ENCODE data around the gene RBL1. TPM values are rescaled to one million over a fixed set of nuclear protein-coding genes. Genes with fewer than 3 reads are reported as not detected.
A peak's percentile ranks its signal among the peaks of the same experiment; 100 is the strongest.
"Not testable (repeated sequence)": the region's sequence is repeated elsewhere in the genome, so short reads cannot be mapped to it uniquely, and the experiment has no call there.

Gene RBL1
- total RNA-seq, 2 experiments from 2014 or later, result 48.9 to 53.9 TPM

DNA sequence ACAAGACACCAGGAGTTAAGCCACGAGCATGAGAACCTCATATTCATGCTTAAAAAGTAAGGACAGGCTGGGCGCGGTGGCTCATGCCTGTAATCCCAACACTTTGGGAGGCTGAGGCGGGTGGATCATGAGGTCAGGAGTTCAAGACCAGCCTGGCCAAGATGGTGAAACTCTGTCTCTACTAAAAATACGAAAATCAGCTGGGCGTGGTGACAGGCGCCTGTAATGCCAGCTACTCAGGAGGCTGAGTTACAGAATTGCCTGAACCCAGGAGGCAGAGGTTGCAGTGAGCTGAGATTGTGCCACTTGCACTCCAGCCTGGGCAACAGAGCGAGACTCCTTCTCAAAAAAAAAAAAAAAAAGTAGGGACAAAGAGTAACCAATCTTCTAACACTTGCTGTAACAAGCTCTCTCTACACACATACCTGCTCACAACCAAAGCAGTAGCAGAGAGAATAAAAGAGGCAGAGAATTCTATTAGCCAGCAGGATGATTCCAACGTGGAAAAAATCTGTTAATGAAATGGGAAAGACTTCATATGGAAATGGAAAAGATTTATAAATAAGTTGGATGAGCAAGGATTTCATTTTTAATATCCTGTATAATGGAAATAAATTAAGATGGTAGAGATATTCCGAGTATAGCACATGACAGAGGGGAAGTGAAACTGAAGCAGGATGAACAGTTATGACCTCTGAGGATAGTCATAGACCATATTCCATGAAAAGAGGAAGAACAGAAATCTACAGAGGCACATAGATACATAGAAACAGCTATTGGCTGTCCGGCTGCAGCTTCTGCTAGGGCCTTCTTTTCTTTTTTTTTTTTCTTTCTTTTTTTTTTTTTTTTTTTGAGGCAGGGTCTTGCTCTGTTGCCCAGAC is 90.5 kb downstream of the RBL1 start:
- ChIA-PET POLR2A (interaction anchor here (0.6 kb wide), 1 partner anchor 541 kb away, joined by 3 read pairs; no protein-coding TSS in a partner anchor), CTCF (interaction anchor here (0.6 to 0.7 kb wide), 3 partner anchors 57 to 1527 kb away, joined by 3 to 4 read pairs (median 3); partner anchors contain the start of gene RPN2)
- not testable (repeated sequence) for H3K27me3 Mint-ChIP-seq, H3K4me3 Mint-ChIP-seq, DNase-seq, H3K9me3 Mint-ChIP-seq
- H3K4me1 Mint-ChIP-seq, result peaks cover 38% of the 10 kb centered on the region
- H3K36me3 Mint-ChIP-seq (ENCODE audit: low read depth), result peaks cover 28% of the 10 kb centered on the region
- H3K27ac Mint-ChIP-seq, result peak overlapping the region; percentile 71

DNA sequence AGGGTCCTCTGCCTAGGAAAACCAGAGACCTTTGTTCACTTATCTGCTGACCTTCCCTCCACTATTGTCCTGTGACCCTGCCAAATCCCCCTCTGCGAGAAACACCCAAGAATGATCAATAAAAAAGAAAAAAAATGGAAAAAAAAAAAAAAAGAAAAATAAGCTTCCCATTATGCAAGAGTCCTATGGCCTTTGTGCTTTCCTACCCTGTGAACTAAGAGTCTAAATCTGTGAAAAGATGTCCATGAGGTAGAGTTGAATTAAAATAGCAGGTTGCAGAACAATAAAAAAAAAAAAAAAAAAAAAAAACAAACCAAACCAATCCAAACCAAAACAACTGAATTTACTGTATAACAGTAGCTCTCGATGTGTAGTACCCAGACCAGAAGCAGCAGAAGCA is 94.2 kb downstream of the RBL1 start:
- POLR2A ChIA-PET, H3K27me3 Mint-ChIP-seq, H3K27ac Mint-ChIP-seq, DNase-seq, H3K9me3 Mint-ChIP-seq, H3K4me3 Mint-ChIP-seq: not testable (repeated sequence)
- Mint-ChIP-seq H3K4me1 (peaks cover 22% of the 10 kb centered on the region), H3K36me3 (ENCODE audit: low read depth) (peaks cover 42% of the 10 kb centered on the region)
- CTCF ChIA-PET, result interaction anchor here (0.6 to 0.8 kb wide), 3 partner anchors 65 to 177 kb away, joined by 3 to 4 read pairs (median 4); no protein-coding TSS in a partner anchor

DNA sequence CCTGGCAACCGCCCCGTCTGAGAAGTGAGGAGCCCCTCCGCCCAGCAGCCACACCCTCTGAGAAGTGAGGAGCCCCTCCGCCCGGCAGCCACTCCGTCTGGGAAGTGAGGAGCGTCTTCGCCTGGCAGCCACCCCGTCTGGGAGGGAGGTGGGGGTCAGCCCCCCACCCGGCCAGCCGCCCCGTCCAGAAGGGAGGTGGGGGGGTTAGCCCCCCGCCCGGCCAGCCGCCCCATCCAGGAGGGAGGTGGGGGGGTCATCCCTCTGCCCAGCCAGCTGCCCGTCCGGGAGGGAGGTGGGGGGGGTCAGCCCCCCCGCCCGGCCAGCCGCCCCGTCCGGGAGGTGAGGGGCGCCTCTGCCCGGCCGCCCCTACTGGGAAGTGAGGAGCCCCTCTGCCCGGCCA is 95.6 kb downstream of the RBL1 start:
- CTCF ChIA-PET, H3K9me3 Mint-ChIP-seq, DNase-seq, H3K27me3 Mint-ChIP-seq, H3K4me3 Mint-ChIP-seq, POLR2A ChIA-PET, H3K27ac Mint-ChIP-seq: not testable (repeated sequence)
- Mint-ChIP-seq H3K36me3 (ENCODE audit: low read depth) (peaks cover 52% of the 10 kb centered on the region), H3K4me1 (peaks cover 21% of the 10 kb centered on the region)

- Mint-ChIP-seq H3K9me3 (peaks cover 7% of the 10 kb centered on the region), H3K4me1 (peaks cover 24% of the 10 kb centered on the region), H3K36me3 (ENCODE audit: low read depth) (peaks cover 66% of the 10 kb centered on the region), H3K4me3 (no peak overlapping the region), H3K27ac (peak overlapping the region; percentile 83), H3K27me3 (no peaks in the 10 kb centered on the region)
- ChIA-PET POLR2A (interaction anchor here (0.6 kb wide), 1 partner anchor 32 kb away, joined by 3 read pairs; no protein-coding TSS in a partner anchor), CTCF (interaction anchor here (0.8 to 0.9 kb wide), 2 partner anchors 10 to 26 kb away, joined by 3 to 4 read pairs; no protein-coding TSS in a partner anchor)
- DNase-seq, result no peak
Measured at GRCh38 chr20:36998652-36999051, 97.1 kb downstream of the RBL1 start.

- Mint-ChIP-seq H3K9me3 (peaks cover 14% of the 10 kb centered on the region), H3K4me3 (no peak overlapping the region), H3K27ac (no peak overlapping the region), H3K36me3 (ENCODE audit: low read depth) (peaks cover 63% of the 10 kb centered on the region), H3K4me1 (peaks cover 24% of the 10 kb centered on the region), H3K27me3 (no peaks in the 10 kb centered on the region)
- ChIA-PET CTCF (interaction anchor here (0.9 to 1.4 kb wide), 2 partner anchors 11 to 17 kb away, joined by 3 to 4 read pairs; no protein-coding TSS in a partner anchor), POLR2A (no interaction called here)
- no peak for DNase-seq
Measured at GRCh38 chr20:36997121-36997520, 98.7 kb downstream of the RBL1 start.

GRCh38 chr20:36994221-36994620 is 101.6 kb downstream of the RBL1 start:
- POLR2A ChIA-PET, H3K27ac Mint-ChIP-seq, H3K27me3 Mint-ChIP-seq, H3K4me3 Mint-ChIP-seq, DNase-seq: not testable (repeated sequence)
- peaks cover 42% of the 10 kb centered on the region for H3K4me1 Mint-ChIP-seq
- H3K9me3 Mint-ChIP-seq, result peaks cover 15% of the 10 kb centered on the region
- H3K36me3 Mint-ChIP-seq (ENCODE audit: low read depth), result peaks cover 73% of the 10 kb centered on the region
- CTCF ChIA-PET, result interaction anchor here (1.1 kb wide), 1 partner anchor 102 kb away, joined by 4 read pairs; the partner anchor contains the start of gene RBL1

GRCh38 chr20:36992802-36993334 is 102.9 kb downstream of the RBL1 start:
- Mint-ChIP-seq H3K36me3 (ENCODE audit: low read depth) (peaks cover 73% of the 10 kb centered on the region), H3K27ac (no peak overlapping the region), H3K4me1 (peaks cover 49% of the 10 kb centered on the region), H3K4me3 (no peak overlapping the region), H3K9me3 (peaks cover 23% of the 10 kb centered on the region), H3K27me3 (no peaks in the 10 kb centered on the region)
- ChIA-PET POLR2A (no interaction called here), CTCF (no interaction called here)
- no peak for DNase-seq

DNA sequence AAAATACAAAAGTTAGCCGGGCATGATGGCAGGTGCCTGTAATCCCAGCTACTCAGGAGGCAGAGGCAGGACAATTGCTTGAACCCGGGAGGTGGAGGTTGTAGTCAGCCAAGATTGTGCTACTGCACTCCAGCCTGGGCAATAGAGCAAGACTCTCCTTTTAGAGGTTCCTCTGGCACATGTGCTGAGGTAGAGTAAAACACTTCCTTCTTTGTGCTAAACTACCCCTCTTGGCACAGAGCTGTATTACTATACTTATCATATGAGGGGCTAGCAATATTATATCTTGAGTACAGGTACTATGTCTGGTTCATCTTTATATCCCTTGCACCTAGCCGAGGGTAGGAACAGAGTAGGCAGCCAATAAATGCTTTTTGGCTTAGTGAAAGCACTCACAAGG is 104.1 kb downstream of the RBL1 start:
- H3K4me1 Mint-ChIP-seq, result peaks cover 51% of the 10 kb centered on the region
- POLR2A ChIA-PET, result no interaction called here
- CTCF ChIA-PET, result no interaction called here
- H3K9me3 Mint-ChIP-seq, result peaks cover 23% of the 10 kb centered on the region
- H3K36me3 Mint-ChIP-seq (ENCODE audit: low read depth), result peaks cover 62% of the 10 kb centered on the region
- peak overlapping the region; percentile 76 for H3K27ac Mint-ChIP-seq
- H3K4me3 Mint-ChIP-seq, result no peak overlapping the region
- no peaks in the 10 kb centered on the region for H3K27me3 Mint-ChIP-seq
- no peak for DNase-seq

- POLR2A ChIA-PET, result no interaction called here
- H3K27ac Mint-ChIP-seq, result peak overlapping the region; percentile 14
- H3K9me3 Mint-ChIP-seq, result peaks cover 16% of the 10 kb centered on the region
- CTCF ChIA-PET, result no interaction called here
- H3K27me3 Mint-ChIP-seq, result no peaks in the 10 kb centered on the region
- peaks cover 47% of the 10 kb centered on the region for H3K36me3 Mint-ChIP-seq (ENCODE audit: low read depth)
- H3K4me1 Mint-ChIP-seq, result peaks cover 45% of the 10 kb centered on the region
- H3K4me3 Mint-ChIP-seq, result no peak overlapping the region
- DNase-seq, result no peak
Measured at GRCh38 chr20:36989797-36990196, 106.0 kb downstream of the RBL1 start.

DNA sequence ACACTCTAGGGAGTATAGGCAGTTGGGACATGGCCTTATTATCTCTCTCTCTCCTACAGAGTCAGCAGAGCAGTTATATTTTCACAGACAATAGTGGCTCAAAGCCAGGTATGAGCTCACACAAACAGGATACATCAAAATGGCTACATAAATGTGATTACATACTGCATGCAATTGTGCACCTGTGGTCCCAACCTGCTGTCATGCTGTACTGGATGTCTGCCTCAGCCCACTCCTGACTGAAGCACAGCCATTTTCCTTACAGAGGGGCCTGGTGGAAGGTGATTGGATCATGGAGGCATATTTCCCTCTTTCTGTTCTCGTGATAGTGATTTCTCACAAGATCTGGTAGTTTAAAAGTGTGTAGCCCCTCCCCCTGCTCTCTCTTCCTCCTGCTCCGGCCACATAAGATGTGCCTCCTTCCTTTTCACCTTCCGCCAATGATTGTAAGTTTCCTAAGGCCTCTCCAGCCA is 107.3 kb downstream of the RBL1 start:
- POLR2A ChIA-PET, result no interaction called here
- peak; percentile 14 for DNase-seq

GRCh38 chr20:36984257-36984638 is 111.5 kb downstream of the RBL1 start:
- Mint-ChIP-seq H3K36me3 (ENCODE audit: low read depth) (peaks cover 14% of the 10 kb centered on the region), H3K4me1 (peaks cover 18% of the 10 kb centered on the region), H3K27ac (no peak overlapping the region), H3K27me3 (no peaks in the 10 kb centered on the region), H3K9me3 (peaks cover 9% of the 10 kb centered on the region), H3K4me3 (no peak overlapping the region)
- ChIA-PET POLR2A (no interaction called here), CTCF (no interaction called here)
- no peak for DNase-seq

More for the DNA sequence above, 107.3 kb downstream of the RBL1 start:
- CTCF ChIA-PET, result interaction anchor here (0.6 to 1.0 kb wide), 2 partner anchors 10 to 26 kb away, joined by 3 read pairs; no protein-coding TSS in a partner anchor
- peaks cover 35% of the 10 kb centered on the region for H3K36me3 Mint-ChIP-seq (ENCODE audit: low read depth)
- H3K4me1 Mint-ChIP-seq, result peaks cover 44% of the 10 kb centered on the region
- peak overlapping the region; percentile 76 for H3K27ac Mint-ChIP-seq
- H3K9me3 Mint-ChIP-seq, result peaks cover 16% of the 10 kb centered on the region
- no peaks in the 10 kb centered on the region for H3K27me3 Mint-ChIP-seq
- no peak overlapping the region for H3K4me3 Mint-ChIP-seq

DNA sequence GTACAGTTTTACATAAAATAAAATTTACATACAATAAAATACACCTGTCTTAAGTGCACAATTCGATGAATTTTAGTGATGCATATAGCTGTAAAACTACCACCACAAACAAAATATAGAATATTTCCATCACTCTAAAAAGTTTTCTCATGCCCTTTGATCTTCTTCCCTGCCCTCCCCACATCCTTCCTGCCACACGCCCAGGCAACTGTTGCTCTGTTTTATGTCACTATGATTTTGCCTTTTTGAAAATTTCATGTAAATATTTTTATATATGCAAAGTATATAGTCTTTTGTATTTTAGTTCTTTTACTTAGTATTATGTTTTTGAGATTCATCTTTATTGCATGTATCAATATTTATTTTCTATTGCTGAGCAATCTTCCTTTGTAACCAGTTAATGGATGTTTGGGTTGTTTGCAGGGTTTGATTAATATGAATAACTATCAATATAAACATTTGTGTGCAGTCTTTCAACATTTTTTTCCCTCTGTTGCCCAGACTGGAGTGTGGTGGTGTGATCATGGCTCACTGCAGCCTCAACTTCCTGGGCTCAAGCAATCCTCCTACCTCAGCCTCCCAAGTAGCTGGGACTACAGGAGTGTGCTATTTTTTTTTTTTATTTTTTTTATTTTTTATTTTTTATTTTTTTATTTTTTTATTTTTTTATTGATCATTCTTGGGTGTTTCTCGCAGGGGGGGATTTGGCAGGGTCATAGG is 120.5 kb downstream of the RBL1 start:
- H3K4me3 Mint-ChIP-seq, result peak overlapping the region; percentile 69
- H3K27ac Mint-ChIP-seq, result peak overlapping the region; percentile 95
- POLR2A ChIA-PET, result no interaction called here
- H3K36me3 Mint-ChIP-seq (ENCODE audit: low read depth), result peaks cover 16% of the 10 kb centered on the region
- CTCF ChIA-PET, result interaction anchor here (0.6 kb wide), 2 partner anchors 38 to 981 kb away, joined by 4 to 5 read pairs; no protein-coding TSS in a partner anchor
- peak; percentile 82 for DNase-seq
- H3K27me3 Mint-ChIP-seq, result no peaks in the 10 kb centered on the region
- H3K9me3 Mint-ChIP-seq, result peaks cover under 1% of the 10 kb centered on the region
- H3K4me1 Mint-ChIP-seq, result peaks cover 43% of the 10 kb centered on the region
